GM21528 (cell line): Measurements from ENCODE around the gene PITPNM2.

Experiments
- ATAC-seq: cut with Tn5 transposase; IDR thresholded peaks from one replicate; pipeline ENCODE4 v1.9.1; 2021; ENCODE audit warnings: mild to moderate bottlenecking, moderate library complexity; ENCODE audit not compliant: unreplicated experiment, low FRiP score

The PITPNM2 gene

DNA sequence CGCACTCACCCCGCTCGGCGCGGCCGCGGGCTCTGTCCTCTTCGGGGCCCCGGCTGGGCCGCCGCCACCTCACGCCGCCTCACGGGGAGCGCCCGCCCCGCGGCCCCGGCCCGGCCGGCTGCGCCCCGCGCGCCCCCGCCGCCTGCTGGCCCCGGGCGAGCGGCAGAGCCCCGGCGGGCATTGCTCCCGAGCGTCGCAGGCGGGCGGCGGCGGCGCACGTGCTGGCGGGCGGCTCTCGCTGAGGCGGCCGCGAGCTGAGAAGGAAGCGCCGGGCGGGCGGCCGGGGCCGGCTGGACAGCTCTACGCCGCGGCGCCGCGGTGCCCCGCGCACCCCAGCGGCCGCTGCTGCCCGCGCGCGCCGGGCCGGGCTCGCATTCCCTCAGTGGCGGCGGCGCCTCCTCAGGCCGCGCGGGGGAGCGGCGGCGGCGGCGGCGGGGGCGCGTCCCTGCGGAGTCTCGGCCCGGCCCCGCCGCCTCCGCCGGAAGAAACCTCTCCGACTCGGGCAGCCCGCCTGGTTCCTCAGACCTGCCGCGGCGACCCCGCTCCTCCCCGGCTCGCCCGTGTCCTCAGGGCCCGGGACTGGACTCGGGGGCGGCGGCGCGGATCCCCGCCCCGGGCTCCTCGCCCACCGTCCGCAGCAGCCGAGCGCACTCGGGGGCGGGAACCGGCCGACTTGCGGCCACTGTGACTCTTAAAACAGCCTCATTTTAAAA is at the start of gene PITPNM2:
TSS of gene PITPNM2 (minus strand) at position 347 of the 713 bp plus-strand sequence. CDS start 116,500 bp downstream, outside the sequence.
- ATAC-seq, result no peak

GRCh38 chr12:123200414-123200813 is 49.5 kb upstream of the PITPNM2 start:
- no peak for ATAC-seq

DNA sequence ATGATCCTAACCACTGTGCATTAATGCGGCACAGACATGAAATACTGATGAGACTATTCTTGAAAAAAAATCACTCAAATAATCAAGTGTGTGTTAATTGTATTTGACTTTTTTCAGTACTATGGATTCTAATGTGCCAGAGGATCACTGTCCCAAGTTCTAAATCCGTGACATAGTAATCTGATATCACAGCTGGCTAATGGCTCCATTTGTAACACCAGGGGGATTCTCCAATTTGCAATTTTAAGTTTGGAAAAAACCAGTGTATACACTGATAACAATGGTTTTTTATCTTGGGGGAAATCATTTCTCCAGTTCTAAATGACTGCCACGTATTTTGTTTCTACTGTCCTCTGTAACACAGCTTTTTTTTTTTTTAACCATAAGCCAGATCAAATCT is 49.0 kb upstream of the PITPNM2 start:
- no peak for ATAC-seq

DNA sequence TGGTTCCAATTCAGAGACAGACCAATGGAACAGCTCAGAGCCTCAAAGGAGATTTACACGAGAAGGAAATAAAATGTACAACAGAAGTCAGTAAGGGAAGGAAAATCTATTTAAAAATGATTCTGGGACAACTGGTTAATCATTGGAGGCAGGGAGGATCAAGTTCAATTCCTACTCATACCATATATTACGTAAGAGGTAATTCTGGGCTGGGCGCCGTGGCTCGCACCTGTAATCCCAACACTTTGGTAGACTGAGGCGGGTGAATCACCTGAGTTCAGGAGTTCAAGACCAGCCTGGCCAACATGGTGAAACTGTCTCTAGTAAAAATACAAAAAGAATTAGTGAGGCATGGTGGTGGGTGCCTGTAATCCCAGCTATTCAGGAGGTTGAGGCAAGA is 36.7 kb upstream of the PITPNM2 start:
- ATAC-seq, result no peak

GRCh38 chr12:123180171-123180570 is 29.3 kb upstream of the PITPNM2 start:
- ATAC-seq, result no peak

DNA sequence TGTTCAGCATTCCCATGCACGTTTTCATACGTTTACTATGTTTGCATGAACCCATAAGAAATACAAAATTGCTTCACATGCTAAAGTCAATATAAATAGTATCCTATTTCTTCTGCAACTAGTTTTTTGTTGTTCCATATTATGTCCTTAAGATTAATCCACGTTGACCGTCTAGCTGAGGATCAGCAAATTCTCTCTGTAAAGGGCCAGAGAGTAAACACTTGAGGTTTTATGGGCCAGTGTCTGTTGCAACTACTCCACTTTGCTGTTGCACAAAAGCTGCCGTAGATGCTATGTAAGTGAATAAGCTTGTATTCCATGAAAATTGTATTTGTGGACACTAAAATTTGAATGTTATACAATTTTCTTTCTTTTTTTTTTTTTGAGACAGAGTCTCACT is 21.1 kb upstream of the PITPNM2 start:
- no peak for ATAC-seq

- ATAC-seq, result no peak
These were observed 16.4 kb upstream of the PITPNM2 start for GRCh38 chr12:123167329-123167728.

DNA sequence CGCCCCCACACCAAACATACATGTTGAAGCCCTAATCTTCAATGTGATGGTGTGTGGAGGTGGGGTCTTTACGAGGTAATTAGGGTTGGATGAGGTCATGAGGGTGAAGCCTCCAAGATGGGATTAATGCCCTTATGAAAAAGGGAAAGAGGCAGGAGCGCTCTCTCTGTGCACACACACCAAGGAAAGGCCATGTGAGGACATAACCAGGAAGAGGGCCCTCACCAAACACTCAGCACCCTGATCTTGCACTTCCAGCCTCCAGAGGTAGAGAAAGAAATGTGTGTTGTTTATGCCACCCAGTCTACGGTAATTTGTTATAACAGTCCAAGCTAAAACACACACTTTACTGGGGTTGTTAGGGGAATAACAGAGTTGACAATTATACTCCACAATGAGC is 14.6 kb upstream of the PITPNM2 start:
- no peak for ATAC-seq

- no peak for ATAC-seq
These were observed 13.9 kb upstream of the PITPNM2 start for GRCh38 chr12:123164710-123165261.

DNA sequence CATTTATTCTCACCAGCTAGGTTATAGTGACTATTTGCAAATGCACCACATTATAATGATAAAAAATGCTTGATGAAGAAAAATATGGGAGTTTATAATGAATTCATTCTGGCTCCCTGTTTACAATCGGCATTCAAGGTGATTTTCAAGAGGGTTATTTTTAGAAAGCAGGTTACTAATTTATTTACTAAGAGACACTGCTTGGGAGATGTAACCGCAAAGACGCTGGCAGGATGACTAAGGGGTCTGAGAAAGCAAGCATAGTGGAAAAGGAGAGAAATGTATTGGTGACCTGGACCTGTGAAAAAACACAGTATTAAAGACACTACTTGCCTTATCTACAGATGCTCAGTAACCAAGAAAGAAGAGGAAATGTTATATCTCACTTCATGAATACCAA is 13.3 kb upstream of the PITPNM2 start:
- no peak for ATAC-seq

- no peak for ATAC-seq
These were observed 12.3 kb upstream of the PITPNM2 start for GRCh38 chr12:123163227-123163626.

- ATAC-seq, result no peak
These were observed 10.1 kb upstream of the PITPNM2 start for GRCh38 chr12:123160801-123161487.

GRCh38 chr12:123153906-123154305 is 3.0 kb upstream of the PITPNM2 start:
- no peak for ATAC-seq

DNA sequence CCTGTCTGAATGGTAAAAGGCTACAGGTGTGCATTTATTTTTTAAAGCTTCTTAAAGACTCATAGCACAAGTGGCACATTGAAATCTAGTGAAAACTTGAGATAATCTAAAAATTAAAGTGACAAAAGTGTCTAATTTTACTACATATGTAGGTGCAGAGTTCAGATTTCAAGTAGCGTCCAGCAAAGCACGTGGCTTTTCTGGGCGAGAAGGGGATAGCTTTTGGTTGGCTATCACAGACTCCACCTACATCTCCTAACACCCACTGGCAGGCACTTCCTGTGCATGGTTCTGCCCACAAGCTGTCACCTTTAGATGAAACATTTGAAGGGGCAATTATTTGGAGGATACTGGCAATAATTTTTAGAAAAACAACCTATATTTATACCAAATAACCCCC is 1.9 kb upstream of the PITPNM2 start:
- ATAC-seq, result no peak

GRCh38 chr12:123151457-123152454 is 866 bp upstream of the PITPNM2 start:
- no peak for ATAC-seq

- ATAC-seq, result no peak
These were observed 581 bp downstream of the PITPNM2 start for GRCh38 chr12:123150275-123150743.

GRCh38 chr12:123149501-123150274 is 1.2 kb downstream of the PITPNM2 start:
- no peak for ATAC-seq

DNA sequence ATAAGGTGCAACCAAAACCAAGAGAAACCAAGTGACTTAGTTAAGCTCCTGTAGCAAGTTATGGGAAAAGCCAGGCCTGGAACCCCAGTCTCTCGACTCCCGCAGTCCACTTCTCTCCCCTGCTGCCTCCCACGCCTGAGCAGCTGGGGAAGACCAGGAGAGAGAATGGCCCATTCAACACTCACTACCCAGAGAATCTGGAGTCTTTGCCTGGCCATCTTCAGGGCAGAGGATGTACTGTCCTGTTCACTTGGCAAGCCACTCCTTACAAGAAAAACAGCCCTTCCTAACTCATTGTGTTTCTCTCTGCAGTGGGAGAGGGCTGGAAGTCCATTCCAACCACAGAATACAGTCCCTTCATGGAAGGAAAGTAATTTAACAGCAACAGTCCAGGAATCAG is 1.8 kb downstream of the PITPNM2 start:
- no peak for ATAC-seq

DNA sequence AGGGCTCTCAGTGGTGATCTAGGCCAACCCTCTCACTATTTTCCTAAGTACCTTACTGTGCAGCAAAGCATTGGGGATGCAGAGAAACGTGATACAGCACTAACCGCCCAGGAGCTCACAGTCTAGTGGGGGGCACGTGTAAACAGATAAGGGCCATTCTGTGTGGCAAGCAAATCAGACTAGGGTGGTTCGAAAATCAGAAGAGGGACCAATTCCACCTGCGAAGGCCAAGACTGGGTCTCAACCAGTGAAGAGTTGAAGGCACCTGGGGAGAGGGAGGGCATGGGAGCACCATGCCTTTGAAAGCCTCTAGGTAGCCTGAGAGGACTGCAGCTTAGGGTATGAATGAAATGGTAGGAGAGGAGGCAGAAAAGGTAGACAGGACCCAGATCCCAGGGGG is 2.2 kb downstream of the PITPNM2 start:
- ATAC-seq, result no peak

DNA sequence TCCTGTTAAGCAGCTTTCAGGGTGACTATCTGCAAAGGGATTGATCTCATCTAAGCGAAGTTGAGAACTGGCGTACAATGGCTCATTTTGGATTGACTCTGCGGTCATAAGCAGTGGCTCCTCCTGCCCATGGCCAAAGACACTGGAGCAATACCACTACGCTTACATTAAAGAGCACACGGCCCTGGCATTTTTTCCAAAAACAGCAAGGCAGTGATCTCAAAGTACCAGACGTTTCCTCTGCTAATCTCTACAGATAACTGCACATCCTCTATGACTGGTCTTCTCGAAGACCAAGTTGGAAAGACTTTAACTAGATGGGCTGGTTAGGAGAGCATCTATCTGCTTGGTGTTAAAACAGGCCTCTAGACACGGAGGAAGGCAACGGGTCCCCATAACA is 2.7 kb downstream of the PITPNM2 start:
- no peak for ATAC-seq
